CD8-positive, alpha-beta memory T cell (primary cell): ENCODE measurements around the gene GEMIN7. TPM values are rescaled to one million over a fixed set of nuclear protein-coding genes. Genes with fewer than 3 reads are reported as not detected.

Experiments used
- CTCF ChIA-PET: fragments of 350-600 bp; sonication (Branson Sonifier 250); formaldehyde crosslinking; loops from one replicate; lab custom pipeline; 2021; ENCODE audit warnings: antibody characterized with exemption; lab: Charles Lee
- POLR2A ChIA-PET: fragments of 350-600 bp; sonication (Branson Sonifier 250); formaldehyde crosslinking; loops from one replicate; lab custom pipeline; 2021; ENCODE audit warnings: antibody characterized with exemption; lab: Charles Lee
- DNase-seq, 5 donors: peaks; one replicate each; pipeline versions ENCODE4 v3.0.0 to v3.0.0-alpha.2; 2020 to 2022; ENCODE audit warnings: mixed read lengths in 1 of 5
- H3K27ac ChIP-seq: one replicate; pipeline ENCODE4 v1.7.0; 2013; ENCODE audit warnings: low read depth, mild to moderate bottlenecking, low read length, moderate library complexity
- H3K27me3 ChIP-seq: 2 replicates; pipeline ENCODE4 v1.7.0; 2013; ENCODE audit warnings: low read length, mild to moderate bottlenecking; ENCODE audit not compliant: insufficient read depth, poor library complexity, severe bottlenecking
- H3K36me3 ChIP-seq: 2 replicates; pipeline ENCODE4 v1.7.0; 2013; ENCODE audit warnings: mild to moderate bottlenecking, low read length, moderate library complexity; ENCODE audit not compliant: insufficient read depth
- H3K4me1 ChIP-seq: 2 replicates; pipeline ENCODE4 v1.7.0; 2013; ENCODE audit warnings: mild to moderate bottlenecking, low read length, moderate library complexity; ENCODE audit not compliant: insufficient read depth
- H3K4me3 ChIP-seq: 2 replicates; pipeline ENCODE4 v1.7.0; 2013; ENCODE audit warnings: mild to moderate bottlenecking, low read length
- H3K9me3 ChIP-seq: 2 replicates; pipeline ENCODE4 v1.7.0; 2013; ENCODE audit warnings: mild to moderate bottlenecking, low read length
- H3K27ac Mint-ChIP-seq, 8 donors: one replicate each; pipeline ENCODE4 v1.8.0; 2020 to 2021; ENCODE audit warnings: mixed read lengths in 8 of 8, mild to moderate bottlenecking in 6 of 8, inconsistent platforms in 3 of 8, moderate library complexity in 3 of 8
- H3K27me3 Mint-ChIP-seq, 2 donors: one replicate each; pipeline ENCODE4 v1.8.0; 2020 to 2021; ENCODE audit warnings: mixed read lengths in 2 of 2, mild to moderate bottlenecking in 1 of 2, moderate library complexity in 1 of 2
- H3K36me3 Mint-ChIP-seq, 3 donors: one replicate each; pipeline ENCODE4 v1.8.0; 2020 to 2021; ENCODE audit warnings: mixed read lengths in 3 of 3, inconsistent platforms in 1 of 3, mild to moderate bottlenecking in 1 of 3
- H3K4me1 Mint-ChIP-seq, 3 donors: one replicate each; pipeline ENCODE4 v1.8.0; 2020 to 2021; ENCODE audit warnings: mixed read lengths in 3 of 3, inconsistent platforms in 1 of 3, mild to moderate bottlenecking in 1 of 3
- H3K4me3 Mint-ChIP-seq, 7 donors: one replicate each; pipeline ENCODE4 v1.8.0; 2020 to 2021; ENCODE audit warnings: mixed read lengths in 7 of 7, mild to moderate bottlenecking in 6 of 7, moderate library complexity in 4 of 7, inconsistent platforms in 2 of 7
- H3K9me3 Mint-ChIP-seq, 5 donors: one replicate each; pipeline ENCODE4 v1.8.0; 2020 to 2022; ENCODE audit warnings: mixed read lengths in 5 of 5, mild to moderate bottlenecking in 3 of 5, moderate library complexity in 2 of 5, inconsistent platforms in 1 of 5
- polyA plus RNA-seq: library from polyadenylated mRNA; unstranded; fragments of 300-500 nt; fragmentation: Illumina TruSeq; gene quantifications from one replicate; pipeline ENCODE4 v1.2.3, GENCODE V29; 2021
- total RNA-seq, 2 experiments: library from RNA; stranded (reverse); gene quantifications; one replicate each; pipeline ENCODE4 v1.2.3, GENCODE V29; 2021

The GEMIN7 gene
- total and polyA plus RNA-seq, 3 experiments from 2014 or later: 51.6 to 93.5 (median 51.6) TPM

DNA sequence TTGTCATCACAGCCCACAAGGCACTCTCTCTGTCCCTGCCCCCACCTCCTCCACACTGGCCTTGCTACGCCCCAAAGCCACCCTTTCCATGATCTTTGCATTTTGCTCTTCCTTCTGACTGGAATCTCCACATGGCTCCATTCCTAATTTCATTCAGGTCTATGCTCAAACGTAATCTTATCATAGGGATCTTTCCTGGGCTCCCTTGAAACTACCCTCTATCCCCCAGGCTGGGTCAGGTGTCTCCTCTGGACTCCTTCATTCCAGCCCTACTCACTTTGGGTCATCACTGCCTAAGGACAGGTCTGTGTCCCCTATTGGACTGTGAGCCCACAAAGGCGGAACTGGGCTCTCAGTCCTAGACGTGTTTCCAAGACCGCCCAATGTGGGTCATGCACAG, 3.1 kb downstream of the GEMIN7 start:
- no peak for DNase-seq
- Mint-ChIP-seq H3K4me3 (peak overlapping the region; percentile 8 to 88 (median 57)), H3K4me1 (peaks cover 48 to 62% (median 59%) of the 10 kb centered on the region in 3 donors), H3K36me3 (peaks cover 6 to 30% (median 8%) of the 10 kb centered on the region in 3 donors), H3K27ac (peak overlapping the region in 4 of 8 donors; percentile 19 to 91 (median 76)), H3K9me3 (no peaks in the 10 kb centered on the region), H3K27me3 (no peaks in the 10 kb centered on the region)
- Histone ChIP-seq H3K4me3 (no peak overlapping the region), H3K36me3 (peaks cover 7% of the 10 kb centered on the region), H3K27me3 (no peaks in the 10 kb centered on the region), H3K4me1 (peaks cover 31% of the 10 kb centered on the region), H3K27ac (no peak overlapping the region), H3K9me3 (no peaks in the 10 kb centered on the region)
- ChIA-PET POLR2A (no interaction called here), CTCF (no interaction called here)

DNA sequence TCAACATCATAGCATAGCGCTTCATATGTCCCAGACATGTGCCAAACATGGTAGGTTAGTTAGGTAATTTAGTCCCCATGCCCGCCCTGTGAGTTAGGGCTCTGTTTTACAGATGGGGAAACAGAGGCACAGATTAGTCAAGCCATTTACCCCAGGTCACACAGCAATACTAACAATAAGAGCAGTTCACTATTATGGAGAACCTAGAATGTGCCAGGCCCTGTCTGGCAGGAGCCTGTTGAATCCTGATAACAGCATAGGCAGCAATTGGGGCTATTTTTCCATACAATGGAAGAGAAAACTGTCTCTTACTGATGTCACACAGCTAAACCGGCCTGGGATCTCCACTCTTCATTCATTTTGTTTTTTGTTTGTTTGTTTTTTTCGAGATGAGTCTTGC, 7.4 kb downstream of the GEMIN7 start:
- peaks cover 12% of the 10 kb centered on the region for H3K36me3 ChIP-seq
- CTCF ChIA-PET: interaction anchor here (1.6 to 2.0 kb wide), 2 partner anchors 17 to 92 kb away, joined by 4 to 7 read pairs; partner anchors contain the start of genes BLOC1S3 and TRAPPC6A
- POLR2A ChIA-PET: interaction anchor here (1.9 kb wide), 1 partner anchor 17 kb away, joined by 4 read pairs; no protein-coding TSS in a partner anchor
- Mint-ChIP-seq H3K9me3 (peaks cover 0 to 3% (median 0%) of the 10 kb centered on the region in 5 donors), H3K4me3 (peak overlapping the region in 1 of 7 donors; percentile 25), H3K27ac (peak overlapping the region; percentile 7 to 96 (median 86)), H3K36me3 (peaks cover 11 to 35% (median 11%) of the 10 kb centered on the region in 3 donors), H3K27me3 (no peaks in the 10 kb centered on the region), H3K4me1 (peaks cover 43 to 52% (median 49%) of the 10 kb centered on the region in 3 donors)
- no peak overlapping the region for H3K27ac ChIP-seq
- no peak for DNase-seq
- H3K4me3 ChIP-seq: no peak overlapping the region
- H3K9me3 ChIP-seq: no peaks in the 10 kb centered on the region
- peaks cover 38% of the 10 kb centered on the region for H3K4me1 ChIP-seq
- no peaks in the 10 kb centered on the region for H3K27me3 ChIP-seq

DNA sequence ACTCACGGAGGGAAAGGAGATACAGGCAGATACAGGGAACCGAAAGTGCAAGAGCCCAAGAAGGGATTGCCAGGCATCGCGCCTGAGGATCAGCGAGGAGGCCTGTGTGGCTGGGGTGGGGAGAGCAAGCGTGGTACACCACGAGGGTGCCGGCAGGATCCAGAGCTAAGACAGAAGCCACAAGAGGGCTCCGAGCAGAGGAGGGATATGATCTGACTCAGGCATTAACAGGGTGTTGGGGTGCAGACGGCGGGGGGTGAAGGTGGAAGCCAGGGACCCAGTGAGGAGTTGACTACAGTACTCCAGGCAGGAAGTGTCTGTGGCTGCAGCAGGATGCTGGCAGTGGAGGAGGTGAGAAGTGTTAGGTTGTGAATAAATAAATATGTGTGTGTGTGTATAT, 8.5 kb downstream of the GEMIN7 start:
- Mint-ChIP-seq H3K27me3 (no peaks in the 10 kb centered on the region), H3K36me3 (peaks cover 5 to 31% (median 6%) of the 10 kb centered on the region in 3 donors), H3K27ac (peak overlapping the region; percentile 69 to 98 (median 92)), H3K4me3 (peak overlapping the region; percentile 40 to 77 (median 64)), H3K4me1 (peaks cover 41 to 50% (median 47%) of the 10 kb centered on the region in 3 donors), H3K9me3 (peaks cover 0 to 3% (median 0%) of the 10 kb centered on the region in 5 donors)
- POLR2A ChIA-PET: interaction anchor here (1.9 kb wide), 1 partner anchor 16 kb away, joined by 4 read pairs; no protein-coding TSS in a partner anchor
- H3K27me3 ChIP-seq: no peaks in the 10 kb centered on the region
- no peak overlapping the region for H3K27ac ChIP-seq
- CTCF ChIA-PET: interaction anchor here (1.2 to 2.0 kb wide), 3 partner anchors 16 to 99 kb away, joined by 3 to 7 read pairs (median 4); partner anchors contain the start of genes BLOC1S3 and TRAPPC6A
- H3K4me3 ChIP-seq: no peak overlapping the region
- H3K9me3 ChIP-seq: no peaks in the 10 kb centered on the region
- peak; percentile 39 to 90 (median 77) for DNase-seq
- peaks cover 5% of the 10 kb centered on the region for H3K36me3 ChIP-seq
- peaks cover 38% of the 10 kb centered on the region for H3K4me1 ChIP-seq

DNA sequence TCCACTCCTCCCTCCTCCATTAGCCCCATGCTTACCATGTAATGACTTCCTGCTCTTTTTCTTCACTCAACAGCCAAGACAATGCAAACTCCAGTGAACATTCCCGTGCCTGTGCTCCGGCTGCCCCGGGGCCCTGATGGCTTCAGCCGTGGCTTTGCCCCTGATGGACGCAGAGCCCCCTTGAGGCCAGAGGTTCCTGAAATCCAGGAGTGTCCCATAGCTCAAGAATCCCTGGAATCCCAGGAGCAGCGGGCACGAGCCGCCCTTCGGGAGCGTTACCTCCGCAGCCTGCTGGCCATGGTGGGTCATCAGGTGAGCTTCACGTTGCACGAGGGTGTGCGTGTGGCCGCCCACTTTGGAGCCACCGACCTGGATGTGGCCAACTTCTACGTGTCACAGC, 11.0 kb downstream of the GEMIN7 start:
- POLR2A ChIA-PET: no interaction called here
- H3K9me3 ChIP-seq: no peaks in the 10 kb centered on the region

DNA sequence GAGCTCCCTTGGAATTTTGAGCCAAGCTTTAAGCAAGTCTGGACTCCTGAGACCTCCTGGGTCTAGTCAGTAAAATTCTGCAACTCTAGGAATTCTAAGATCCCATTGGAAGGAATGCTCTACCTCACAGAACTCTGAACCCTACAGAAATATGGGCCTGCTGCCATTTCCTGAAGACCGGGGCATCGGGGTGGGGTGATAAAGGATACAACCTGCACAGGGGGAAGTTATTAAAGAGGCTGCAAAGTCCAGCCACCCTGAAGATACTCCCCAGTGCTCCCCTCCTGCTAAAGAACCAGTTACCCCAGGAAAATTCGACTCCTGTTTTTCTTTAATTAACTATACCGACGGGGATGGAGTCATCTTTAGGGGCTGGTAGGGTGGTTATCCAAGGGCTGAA, 11.5 kb downstream of the GEMIN7 start:
- Mint-ChIP-seq H3K27me3 (no peaks in the 10 kb centered on the region), H3K27ac (peak overlapping the region in 2 of 8 donors; percentile 36 to 47), H3K4me3 (peak overlapping the region in 2 of 7 donors; percentile 17 to 61), H3K9me3 (peaks cover 0 to 3% (median 0%) of the 10 kb centered on the region in 5 donors), H3K36me3 (peaks cover 3 to 34% (median 5%) of the 10 kb centered on the region in 3 donors), H3K4me1 (peaks cover 60 to 71% (median 70%) of the 10 kb centered on the region in 3 donors)
- DNase-seq: no peak
- no peak overlapping the region for H3K27ac ChIP-seq
- peaks cover 5% of the 10 kb centered on the region for H3K36me3 ChIP-seq
- ChIA-PET CTCF (no interaction called here), POLR2A (no interaction called here)
- H3K27me3 ChIP-seq: no peaks in the 10 kb centered on the region
- no peaks in the 10 kb centered on the region for H3K9me3 ChIP-seq
- no peak overlapping the region for H3K4me3 ChIP-seq
- H3K4me1 ChIP-seq: peaks cover 58% of the 10 kb centered on the region

More for the DNA sequence above, 11.0 kb downstream of the GEMIN7 start:
- Histone ChIP-seq H3K4me3 (no peak overlapping the region), H3K36me3 (peaks cover 5% of the 10 kb centered on the region), H3K27ac (no peak overlapping the region), H3K27me3 (no peaks in the 10 kb centered on the region), H3K4me1 (peaks cover 53% of the 10 kb centered on the region)
- CTCF ChIA-PET: interaction anchor here (1.2 kb wide), 1 partner anchor 31 kb away, joined by 3 read pairs; no protein-coding TSS in a partner anchor
- Mint-ChIP-seq H3K27me3 (no peaks in the 10 kb centered on the region), H3K36me3 (peaks cover 5 to 38% (median 5%) of the 10 kb centered on the region in 3 donors), H3K4me1 (peaks cover 62 to 70% (median 70%) of the 10 kb centered on the region in 3 donors), H3K9me3 (peaks cover 0 to 3% (median 0%) of the 10 kb centered on the region in 5 donors), H3K27ac (peak overlapping the region in 5 of 8 donors; percentile 26 to 81 (median 70)), H3K4me3 (peak overlapping the region in 2 of 7 donors; percentile 12 to 18)
- no peak for DNase-seq

DNA sequence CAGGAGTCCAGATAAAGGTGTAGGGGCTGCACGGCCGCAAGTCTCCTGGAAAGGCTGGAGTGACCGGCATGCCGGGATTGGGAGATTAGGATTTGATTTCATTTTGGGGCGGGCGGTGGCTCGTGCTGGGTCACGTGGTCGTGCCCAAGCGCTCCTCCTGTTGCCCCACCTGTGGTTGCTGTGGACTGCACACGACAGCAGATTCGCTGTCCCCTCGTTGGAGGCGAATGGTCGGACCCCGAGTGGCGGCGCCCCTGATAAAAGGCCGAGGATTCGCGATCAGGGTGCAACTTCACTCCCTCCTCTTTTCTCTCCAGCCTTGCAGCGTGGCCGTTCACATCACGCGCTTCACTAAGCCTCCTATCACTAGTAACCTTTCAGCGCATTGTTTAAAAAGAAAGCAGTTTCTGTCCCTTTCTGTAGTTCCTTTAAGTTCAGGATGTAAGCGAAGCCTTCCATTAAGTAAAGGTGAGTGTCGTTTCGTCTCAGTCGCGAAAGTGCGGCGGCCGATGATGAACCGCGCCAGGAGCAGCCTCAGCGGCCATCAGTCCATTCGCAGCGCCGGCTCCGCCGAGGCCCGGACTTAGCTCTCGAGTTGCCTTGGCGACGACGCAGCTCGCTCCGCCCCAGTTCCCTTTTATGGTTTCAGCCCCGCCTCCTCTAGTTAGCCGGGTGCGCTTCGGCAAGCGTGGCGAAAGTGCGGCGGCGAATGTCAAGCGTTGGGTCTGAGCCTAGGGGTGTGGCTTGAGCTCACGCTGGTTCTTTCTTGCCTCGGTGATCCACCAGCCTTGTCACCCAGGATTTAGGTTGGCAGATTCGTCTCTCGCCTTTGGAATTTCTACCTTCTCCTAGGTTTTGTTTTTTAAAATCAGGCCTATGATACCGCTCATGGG, 12.2 kb downstream of the GEMIN7 start:
- H3K9me3 ChIP-seq: no peaks in the 10 kb centered on the region
- Mint-ChIP-seq H3K27ac (peak overlapping the region; percentile 90 to 100 (median 98)), H3K4me1 (peaks cover 65 to 75% (median 75%) of the 10 kb centered on the region in 3 donors), H3K36me3 (peaks cover 3 to 31% (median 5%) of the 10 kb centered on the region in 3 donors), H3K27me3 (no peaks in the 10 kb centered on the region), H3K9me3 (peaks cover 0 to 3% (median 0%) of the 10 kb centered on the region in 5 donors), H3K4me3 (peak overlapping the region; percentile 91 to 97 (median 93))
- CTCF ChIA-PET: interaction anchor here (1.0 to 3.2 kb wide), 6 partner anchors 12 to 52 kb away, joined by 3 to 22 read pairs (median 8); partner anchors contain the start of genes CLASRP, GEMIN7 and ZNF296
- no peaks in the 10 kb centered on the region for H3K27me3 ChIP-seq
- H3K4me1 ChIP-seq: peaks cover 65% of the 10 kb centered on the region
- peaks cover 5% of the 10 kb centered on the region for H3K36me3 ChIP-seq
- H3K4me3 ChIP-seq: peak overlapping the region; percentile 91
- POLR2A ChIA-PET: interaction anchor here (0.5 to 2.5 kb wide), 8 partner anchors 8 to 795 kb away, joined by 3 to 24 read pairs (median 4); partner anchors contain the start of genes BLOC1S3, CLASRP, GEMIN7 and IRF2BP1
- DNase-seq: peak; percentile 93 to 96 (median 94)
- peak overlapping the region; percentile 93 for H3K27ac ChIP-seq
